NB4 (cell line): Measurements from ENCODE around the gene MCRIP1.

Source experiments
- CTCF ChIP-seq: IDR thresholded peaks from one replicate; pipeline ENCODE4 v1.5.1; 2012; ENCODE audit warnings: low read depth, low read length
- POLR2A ChIP-seq: IDR thresholded peaks from 2 replicates; pipeline ENCODE4 v1.6.1; 2011; ENCODE audit warnings: mild to moderate bottlenecking; ENCODE audit not compliant: insufficient read length; ENCODE audit errors: extremely low read depth

DNA sequence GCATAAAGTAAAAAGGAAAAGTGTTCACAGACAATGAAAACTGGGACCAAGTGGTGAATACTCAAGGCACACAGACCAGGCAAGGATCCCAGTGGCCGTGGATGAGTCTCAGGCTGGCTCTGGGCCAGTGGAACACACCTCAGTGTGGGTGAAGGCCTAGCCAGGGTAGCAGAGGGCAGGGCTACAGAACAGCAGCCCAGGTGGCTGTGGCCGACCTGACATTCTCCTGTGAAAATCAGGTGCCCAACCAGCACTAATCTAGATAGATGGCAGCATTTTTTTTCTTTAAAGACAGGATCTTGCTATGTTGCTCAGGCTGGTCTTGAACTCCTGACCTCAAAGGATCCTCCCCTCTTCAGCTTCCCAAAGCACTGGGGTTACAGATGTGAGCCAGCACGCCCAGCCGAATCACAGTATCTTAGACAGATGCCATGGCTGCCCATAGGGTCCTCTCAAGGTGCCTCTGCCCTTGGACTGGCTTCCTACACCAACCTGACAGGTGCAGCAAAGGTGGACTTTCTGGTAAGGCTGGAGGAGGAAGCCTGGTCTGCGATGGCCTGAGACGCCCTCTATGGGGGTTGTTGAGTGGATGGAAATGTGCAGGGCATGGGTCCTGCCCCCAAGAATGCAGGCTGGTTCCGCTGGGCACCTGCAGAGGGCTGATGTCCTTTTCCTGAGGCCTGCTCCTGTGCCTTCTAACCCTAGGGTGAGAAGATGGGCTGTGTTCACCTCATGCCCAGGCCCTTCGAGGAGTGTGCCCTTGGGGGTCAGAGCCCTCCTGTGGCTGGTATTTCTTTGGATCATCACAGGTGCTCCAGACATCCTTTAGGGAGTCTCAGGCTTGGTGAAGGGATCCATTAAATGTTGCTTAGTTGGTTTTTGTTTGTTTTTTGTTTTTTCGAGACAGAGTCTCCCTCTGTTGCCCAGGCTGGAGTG lies 31.0 kb upstream of the MCRIP1 start:
- no peak for TF ChIP-seq CTCF
- TF ChIP-seq POLR2A, result no peak
